ENCODE data around the gene SETD5. TPM values are rescaled to one million over a fixed set of nuclear protein-coding genes. Genes with fewer than 3 reads are reported as not detected.

The SETD5 gene
- total RNA-seq, 1 donor from 2014 or later, result 198 TPM

DNA sequence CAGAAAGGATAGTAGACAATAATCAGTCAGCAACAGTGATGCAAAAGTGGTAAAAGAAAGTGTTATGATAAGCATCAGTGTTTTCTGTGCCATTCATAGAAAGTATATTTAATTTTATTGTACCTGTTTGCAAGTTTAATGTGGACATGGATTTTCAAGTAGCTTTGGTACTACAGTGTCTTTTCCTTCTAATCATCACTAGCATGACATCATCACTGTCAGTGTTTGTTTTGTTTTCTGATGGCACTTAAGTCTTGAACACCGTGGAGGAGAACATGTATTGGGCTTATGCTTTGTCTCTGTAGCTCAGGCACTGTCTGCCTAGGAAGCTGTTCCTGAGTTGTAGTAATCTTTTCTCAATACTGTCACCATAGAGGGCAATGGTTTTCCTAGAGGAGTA is 41.9 kb downstream of the SETD5 start:
- no peak for DNase-seq (ENCODE audit: low read depth, low spot score)
- no peaks in the 10 kb centered on the region for H3K4me1 Mint-ChIP-seq
- H3K27ac Mint-ChIP-seq (ENCODE audit: unreplicated experiment), result no peak overlapping the region
- no peaks in the 10 kb centered on the region for H3K27me3 Mint-ChIP-seq (ENCODE audit: low read depth)
- no peaks in the 10 kb centered on the region for H3K9me3 Mint-ChIP-seq
- no peak for TF ChIP-seq CTCF (conservative IDR thresholded peaks at IDR 0.05)
- H3K4me3 Mint-ChIP-seq, result no peak overlapping the region
- peaks cover 25% of the 10 kb centered on the region for H3K36me3 Mint-ChIP-seq (ENCODE audit: low read depth)

- no peak overlapping the region for H3K4me3 Mint-ChIP-seq
- no peak overlapping the region for H3K27ac Mint-ChIP-seq (ENCODE audit: unreplicated experiment)
- TF ChIP-seq CTCF (conservative IDR thresholded peaks at IDR 0.05), result no peak
- H3K9me3 Mint-ChIP-seq, result no peaks in the 10 kb centered on the region
- no peaks in the 10 kb centered on the region for H3K4me1 Mint-ChIP-seq
- H3K36me3 Mint-ChIP-seq (ENCODE audit: low read depth), result peaks cover 24% of the 10 kb centered on the region
- no peak for DNase-seq (ENCODE audit: low read depth, low spot score)
- no peaks in the 10 kb centered on the region for H3K27me3 Mint-ChIP-seq (ENCODE audit: low read depth)
These were observed 44.2 kb downstream of the SETD5 start for GRCh38 chr3:9441501-9442221.

- Mint-ChIP-seq H3K27me3 (ENCODE audit: low read depth) (no peaks in the 10 kb centered on the region), H3K36me3 (ENCODE audit: low read depth) (peaks cover 23% of the 10 kb centered on the region), H3K27ac (ENCODE audit: unreplicated experiment) (no peak overlapping the region), H3K4me3 (no peak overlapping the region), H3K9me3 (no peaks in the 10 kb centered on the region), H3K4me1 (no peaks in the 10 kb centered on the region)
- no peak for DNase-seq (ENCODE audit: low read depth, low spot score)
- no peak for TF ChIP-seq CTCF (conservative IDR thresholded peaks at IDR 0.05)
These were observed 50.7 kb downstream of the SETD5 start for GRCh38 chr3:9448071-9448470.

DNA sequence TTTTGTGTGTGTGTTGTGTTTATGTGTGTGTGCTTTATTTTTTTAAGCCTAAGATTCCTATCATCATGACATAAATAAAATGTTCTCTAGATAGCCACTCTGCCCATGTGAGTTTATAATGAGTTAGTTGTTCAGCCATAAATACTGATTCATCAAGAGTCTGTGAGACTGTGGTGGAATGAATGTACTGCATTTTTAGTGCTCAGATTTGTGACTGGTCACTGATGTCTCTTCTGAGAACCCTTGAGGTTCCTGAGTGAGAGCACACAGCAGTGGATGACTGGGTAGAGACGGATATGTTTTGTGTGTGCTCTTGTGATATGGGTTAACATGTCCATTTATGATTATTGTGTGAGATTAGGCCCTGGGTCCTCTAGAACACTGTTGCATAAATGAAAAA is 51.2 kb downstream of the SETD5 start:
- no peak for TF ChIP-seq CTCF (conservative IDR thresholded peaks at IDR 0.05)
- H3K27ac Mint-ChIP-seq (ENCODE audit: unreplicated experiment), result no peak overlapping the region
- H3K4me1 Mint-ChIP-seq, result no peaks in the 10 kb centered on the region
- H3K36me3 Mint-ChIP-seq (ENCODE audit: low read depth), result peaks cover 24% of the 10 kb centered on the region
- H3K27me3 Mint-ChIP-seq (ENCODE audit: low read depth), result no peaks in the 10 kb centered on the region
- no peak overlapping the region for H3K4me3 Mint-ChIP-seq
- DNase-seq (ENCODE audit: low read depth, low spot score), result no peak
- no peaks in the 10 kb centered on the region for H3K9me3 Mint-ChIP-seq

DNA sequence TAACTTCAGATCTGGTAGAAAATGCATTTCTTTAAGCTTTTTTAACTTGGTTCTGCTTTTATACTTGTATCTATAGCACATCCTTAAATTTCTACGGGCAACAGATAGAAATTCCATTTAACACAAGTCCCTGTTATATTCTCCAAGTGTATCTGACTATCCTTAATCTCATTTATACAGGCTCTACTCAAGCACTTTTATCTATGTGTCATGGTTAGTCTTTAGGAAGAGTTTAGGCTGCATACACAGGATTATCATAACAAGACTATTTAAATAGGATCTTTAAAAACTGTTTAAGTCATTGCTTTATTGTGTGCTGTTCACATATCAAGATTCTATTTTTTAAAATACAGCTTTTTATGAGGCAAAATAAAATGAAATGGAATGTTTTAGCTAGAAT is 52.7 kb downstream of the SETD5 start:
- Mint-ChIP-seq H3K4me3 (no peak overlapping the region), H3K9me3 (no peaks in the 10 kb centered on the region), H3K4me1 (no peaks in the 10 kb centered on the region), H3K27me3 (ENCODE audit: low read depth) (no peaks in the 10 kb centered on the region), H3K27ac (ENCODE audit: unreplicated experiment) (no peak overlapping the region), H3K36me3 (ENCODE audit: low read depth) (peaks cover 19% of the 10 kb centered on the region)
- no peak for DNase-seq (ENCODE audit: low read depth, low spot score)
- TF ChIP-seq CTCF (conservative IDR thresholded peaks at IDR 0.05), result no peak
